ENCODE data around the gene CASK.

- TF ChIP-seq CTCF (IDR thresholded peaks at IDR 0.05) (no peak), POLR2AphosphoS5 (IDR thresholded peaks at IDR 0.05; ENCODE audit: low read depth, low read length) (no peak), REST (IDR thresholded peaks at IDR 0.05; ENCODE audit: insufficient read depth in 1 of 2, low read depth in 2 of 2, low read length in 1 of 2) (no peak)
Observed at GRCh38 chrX:41596596-41596995, 326.8 kb downstream of the CASK start.

Measured in Panc1 (cell line).